ENCODE measurements around the gene DHRSX.
"Not testable (repeated sequence)": the region's sequence is repeated elsewhere in the genome, so short reads cannot be mapped to it uniquely, and the experiment has no call there.

Gene DHRSX

GRCh38 chrX:2466876-2467656, 33.7 kb downstream of the DHRSX start:
- Histone ChIP-seq H3K36me3 (replicated peaks in 1 of 2; ENCODE audit: control insufficient read depth in 2 of 2, insufficient read depth in 2 of 2, low read length in 2 of 2) (peaks cover 0 to 5% of the 10 kb centered on the region in 2 donors), H3K4me1 (ENCODE audit: control insufficient read depth in 2 of 2, insufficient read depth in 1 of 2, low read depth in 1 of 2, low read length in 2 of 2) (peaks cover 9 to 16% of the 10 kb centered on the region in 2 donors), H2BK15ac (ENCODE audit: low read length) (no peak overlapping the region), H3K27ac (replicated peaks; ENCODE audit: low read length) (no peak overlapping the region), H4K8ac (ENCODE audit: low read depth, low read length) (no peak overlapping the region), H3K4ac (ENCODE audit: low read length) (no peak overlapping the region), H2BK120ac (ENCODE audit: low read depth, low read length) (no peak overlapping the region), H2AFZ (ENCODE audit: low read length) (no peak overlapping the region), H2BK5ac (ENCODE audit: low read length) (no peak overlapping the region), H3K4me3 (ENCODE audit: low read length in 2 of 2) (no peak overlapping the region), H2BK12ac (ENCODE audit: low read length) (no peak overlapping the region), H3K4me2 (ENCODE audit: insufficient read depth, low read length, poor library complexity, severe bottlenecking) (no peak overlapping the region), H3K9me3 (replicated peaks in 1 of 2; ENCODE audit: control insufficient read depth in 2 of 2, insufficient read depth in 1 of 2, low read depth in 1 of 2, low read length in 2 of 2) (peaks cover 3 to 14% of the 10 kb centered on the region in 2 donors), H3K18ac (ENCODE audit: low read length) (peak overlapping the region; percentile 58), H3K27me3 (ENCODE audit: control insufficient read depth in 3 of 3, insufficient read depth in 3 of 3, low read depth in 1 of 3, low read length in 3 of 3) (no peaks in the 10 kb centered on the region), H3K79me1 (ENCODE audit: low read depth, low read length) (peaks cover 5% of the 10 kb centered on the region), H4K91ac (ENCODE audit: low read depth, low read length, poor library complexity) (no peak overlapping the region), H2AK5ac (ENCODE audit: low read depth, low read length) (no peak overlapping the region), H3K23ac (ENCODE audit: low read depth, low read length, poor library complexity) (no peak overlapping the region), H3K14ac (ENCODE audit: low read length) (no peak overlapping the region), H3K9ac (ENCODE audit: low read depth, low read length, poor library complexity) (no peak overlapping the region)
- DNase-seq (ENCODE audit: low spot score), result no peak
- no CpG with 5 or more reads among the region's 20 CpGs for WGBS, 2 donors (ENCODE audit: extremely low coverage in 2 of 2, insufficient read length in 2 of 2, insufficient replicate concordance in 1 of 2)

- H2BK5ac ChIP-seq (ENCODE audit: low read length), result no peak overlapping the region
- H4K8ac ChIP-seq (ENCODE audit: low read depth, low read length), result no peak overlapping the region
- H2BK120ac ChIP-seq (ENCODE audit: low read depth, low read length), result no peak overlapping the region
- peak overlapping the region; percentile 5 for H3K14ac ChIP-seq (ENCODE audit: low read length)
- no peak overlapping the region for H3K4ac ChIP-seq (ENCODE audit: low read length)
- H3K79me1 ChIP-seq (ENCODE audit: low read depth, low read length), result peaks cover 4% of the 10 kb centered on the region
- peaks cover 0 to 5% of the 10 kb centered on the region in 2 donors for H3K36me3 ChIP-seq (replicated peaks in 1 of 2; ENCODE audit: control insufficient read depth in 2 of 2, insufficient read depth in 2 of 2, low read length in 2 of 2)
- H3K23ac ChIP-seq (ENCODE audit: low read depth, low read length, poor library complexity), result no peak overlapping the region
- H3K9ac ChIP-seq (ENCODE audit: low read depth, low read length, poor library complexity), result no peak overlapping the region
- H3K27me3 ChIP-seq (ENCODE audit: control insufficient read depth in 3 of 3, insufficient read depth in 3 of 3, low read depth in 1 of 3, low read length in 3 of 3), result no peaks in the 10 kb centered on the region
- WGBS, 2 donors (ENCODE audit: extremely low coverage in 2 of 2, insufficient read length in 2 of 2, insufficient replicate concordance in 1 of 2), result no CpG with 5 or more reads among the region's 15 CpGs
- no peak for DNase-seq (ENCODE audit: low spot score)
- H4K91ac ChIP-seq (ENCODE audit: low read depth, low read length, poor library complexity), result no peak overlapping the region
- no peak overlapping the region for H3K4me2 ChIP-seq (ENCODE audit: insufficient read depth, low read length, poor library complexity, severe bottlenecking)
- H2AFZ ChIP-seq (ENCODE audit: low read length), result no peak overlapping the region
- H3K18ac ChIP-seq (ENCODE audit: low read length), result peak overlapping the region; percentile 22
- H2AK5ac ChIP-seq (ENCODE audit: low read depth, low read length), result peak overlapping the region; percentile 30
- H2BK12ac ChIP-seq (ENCODE audit: low read length), result no peak overlapping the region
- H3K4me3 ChIP-seq (ENCODE audit: low read length in 2 of 2), result peak overlapping the region in 1 of 2 donors; percentile 11
- no peak overlapping the region for H3K27ac ChIP-seq (replicated peaks; ENCODE audit: low read length)
- peaks cover 3 to 14% of the 10 kb centered on the region in 2 donors for H3K9me3 ChIP-seq (replicated peaks in 1 of 2; ENCODE audit: control insufficient read depth in 2 of 2, insufficient read depth in 1 of 2, low read depth in 1 of 2, low read length in 2 of 2)
- H3K4me1 ChIP-seq (ENCODE audit: control insufficient read depth in 2 of 2, insufficient read depth in 1 of 2, low read depth in 1 of 2, low read length in 2 of 2), result peaks cover 9 to 16% of the 10 kb centered on the region in 2 donors
- peak overlapping the region; percentile 35 for H2BK15ac ChIP-seq (ENCODE audit: low read length)
These were observed 36.1 kb downstream of the DHRSX start for GRCh38 chrX:2464677-2465166.

GRCh38 chrX:2463973-2464676, 36.7 kb downstream of the DHRSX start:
- H2BK5ac ChIP-seq (ENCODE audit: low read length), result no peak overlapping the region
- H3K14ac ChIP-seq (ENCODE audit: low read length), result peak overlapping the region; percentile 5
- peak overlapping the region; percentile 30 for H2AK5ac ChIP-seq (ENCODE audit: low read depth, low read length)
- no peak overlapping the region for H3K27ac ChIP-seq (replicated peaks; ENCODE audit: low read length)
- H3K4me1 ChIP-seq (ENCODE audit: control insufficient read depth in 2 of 2, insufficient read depth in 1 of 2, low read depth in 1 of 2, low read length in 2 of 2), result peaks cover 9 to 16% of the 10 kb centered on the region in 2 donors
- H3K79me1 ChIP-seq (ENCODE audit: low read depth, low read length), result peaks cover 4% of the 10 kb centered on the region
- H3K27me3 ChIP-seq (ENCODE audit: control insufficient read depth in 3 of 3, insufficient read depth in 3 of 3, low read depth in 1 of 3, low read length in 3 of 3), result no peaks in the 10 kb centered on the region
- no CpG with 5 or more reads among the region's 31 CpGs for whole genome bisulfite sequencing, 2 donors (ENCODE audit: extremely low coverage in 2 of 2, insufficient read length in 2 of 2, insufficient replicate concordance in 1 of 2)
- H2BK120ac ChIP-seq (ENCODE audit: low read depth, low read length), result no peak overlapping the region
- no peak overlapping the region for H4K8ac ChIP-seq (ENCODE audit: low read depth, low read length)
- H3K4me2 ChIP-seq (ENCODE audit: insufficient read depth, low read length, poor library complexity, severe bottlenecking), result no peak overlapping the region
- no peak overlapping the region for H2BK12ac ChIP-seq (ENCODE audit: low read length)
- peaks cover 2 to 11% of the 10 kb centered on the region in 2 donors for H3K9me3 ChIP-seq (replicated peaks in 1 of 2; ENCODE audit: control insufficient read depth in 2 of 2, insufficient read depth in 1 of 2, low read depth in 1 of 2, low read length in 2 of 2)
- H3K18ac ChIP-seq (ENCODE audit: low read length), result peak overlapping the region; percentile 22
- H3K4ac ChIP-seq (ENCODE audit: low read length), result no peak overlapping the region
- peaks cover 0 to 2% of the 10 kb centered on the region in 2 donors for H3K36me3 ChIP-seq (replicated peaks in 1 of 2; ENCODE audit: control insufficient read depth in 2 of 2, insufficient read depth in 2 of 2, low read length in 2 of 2)
- H3K4me3 ChIP-seq (ENCODE audit: low read length in 2 of 2), result no peak overlapping the region
- H2BK15ac ChIP-seq (ENCODE audit: low read length), result peak overlapping the region; percentile 84
- no peak overlapping the region for H2AFZ ChIP-seq (ENCODE audit: low read length)
- no peak overlapping the region for H3K23ac ChIP-seq (ENCODE audit: low read depth, low read length, poor library complexity)
- peak overlapping the region; percentile 13 for H4K91ac ChIP-seq (ENCODE audit: low read depth, low read length, poor library complexity)
- H3K9ac ChIP-seq (ENCODE audit: low read depth, low read length, poor library complexity), result no peak overlapping the region
- DNase-seq (ENCODE audit: low spot score), result no peak

- H3K14ac ChIP-seq (ENCODE audit: low read length), result peak overlapping the region; percentile 67
- H3K9ac ChIP-seq (ENCODE audit: low read depth, low read length, poor library complexity); H2BK5ac ChIP-seq (ENCODE audit: low read length); H3K4me2 ChIP-seq (ENCODE audit: insufficient read depth, low read length, poor library complexity, severe bottlenecking); DNase-seq (ENCODE audit: low spot score); H3K79me1 ChIP-seq (ENCODE audit: low read depth, low read length); H3K27me3 ChIP-seq (ENCODE audit: control insufficient read depth in 3 of 3, insufficient read depth in 3 of 3, low read depth in 1 of 3, low read length in 3 of 3); H2BK12ac ChIP-seq (ENCODE audit: low read length); H3K27ac ChIP-seq (replicated peaks; ENCODE audit: low read length); H3K9me3 ChIP-seq (replicated peaks in 1 of 2; ENCODE audit: control insufficient read depth in 2 of 2, insufficient read depth in 1 of 2, low read depth in 1 of 2, low read length in 2 of 2); H3K23ac ChIP-seq (ENCODE audit: low read depth, low read length, poor library complexity); H2BK120ac ChIP-seq (ENCODE audit: low read depth, low read length); H3K4ac ChIP-seq (ENCODE audit: low read length); H2AFZ ChIP-seq (ENCODE audit: low read length); H3K36me3 ChIP-seq (replicated peaks in 1 of 2; ENCODE audit: control insufficient read depth in 2 of 2, insufficient read depth in 2 of 2, low read length in 2 of 2); H4K8ac ChIP-seq (ENCODE audit: low read depth, low read length); H3K4me3 ChIP-seq (ENCODE audit: low read length in 2 of 2): not testable (repeated sequence)
- peaks cover 9 to 16% of the 10 kb centered on the region in 2 donors for H3K4me1 ChIP-seq (ENCODE audit: control insufficient read depth in 2 of 2, insufficient read depth in 1 of 2, low read depth in 1 of 2, low read length in 2 of 2)
- H3K18ac ChIP-seq (ENCODE audit: low read length), result peak overlapping the region; percentile 79
- no CpG with 5 or more reads among the region's 10 CpGs for WGBS, 2 donors (ENCODE audit: extremely low coverage in 2 of 2, insufficient read length in 2 of 2, insufficient replicate concordance in 1 of 2)
- H4K91ac ChIP-seq (ENCODE audit: low read depth, low read length, poor library complexity), result peak overlapping the region; percentile 13
- peak overlapping the region; percentile 84 for H2BK15ac ChIP-seq (ENCODE audit: low read length)
- H2AK5ac ChIP-seq (ENCODE audit: low read depth, low read length), result peak overlapping the region; percentile 0
These were observed 37.3 kb downstream of the DHRSX start for GRCh38 chrX:2463481-2463880.
